ENCODE measurements around the gene HAPLN3.

DNA sequence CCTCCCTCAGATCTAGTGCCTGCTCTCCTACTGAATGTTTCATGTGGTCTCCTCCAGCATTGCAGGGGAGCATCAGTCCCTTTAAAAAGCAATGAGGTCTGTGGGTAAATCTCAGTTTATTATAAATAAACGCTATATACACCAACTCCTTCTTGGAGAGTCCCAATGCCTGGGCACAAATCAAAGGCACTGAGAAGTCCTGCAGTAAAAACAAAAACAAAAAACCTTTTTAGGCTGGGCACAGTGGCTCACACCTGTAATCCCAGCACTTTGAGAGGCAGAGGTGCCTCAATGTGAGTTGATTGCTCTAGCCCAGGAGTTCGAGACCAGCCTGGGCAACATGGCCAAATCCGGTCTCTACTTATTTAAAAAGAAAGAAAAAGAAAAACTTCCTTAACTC lies 47.1 kb downstream of the HAPLN3 start:
- no peak for TF ChIP-seq MAFK (IDR thresholded peaks at IDR 0.05; ENCODE audit: partially characterized antibody)
- TF ChIP-seq HOXB5 (CRISPR knock-in tag; IDR thresholded peaks at IDR 0.05) = no peak
- TF ChIP-seq, protein P1, sequence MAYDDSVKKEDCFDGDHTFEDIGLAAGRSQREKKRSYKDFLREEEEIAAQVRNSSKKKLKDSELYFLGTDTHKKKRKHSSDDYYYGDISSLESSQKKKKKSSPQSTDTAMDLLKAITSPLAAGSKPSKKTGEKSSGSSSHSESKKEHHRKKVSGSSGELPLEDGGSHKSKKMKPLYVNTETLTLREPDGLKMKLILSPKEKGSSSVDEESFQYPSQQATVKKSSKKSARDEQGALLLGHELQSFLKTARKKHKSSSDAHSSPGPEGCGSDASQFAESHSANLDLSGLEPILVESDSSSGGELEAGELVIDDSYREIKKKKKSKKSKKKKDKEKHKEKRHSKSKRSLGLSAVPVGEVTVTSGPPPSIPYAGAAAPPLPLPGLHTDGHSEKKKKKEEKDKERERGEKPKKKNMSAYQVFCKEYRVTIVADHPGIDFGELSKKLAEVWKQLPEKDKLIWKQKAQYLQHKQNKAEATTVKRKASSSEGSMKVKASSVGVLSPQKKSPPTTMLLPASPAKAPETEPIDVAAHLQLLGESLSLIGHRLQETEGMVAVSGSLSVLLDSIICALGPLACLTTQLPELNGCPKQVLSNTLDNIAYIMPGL (CRISPR knock-in tag; IDR thresholded peaks at IDR 0.05; ENCODE audit: borderline replicate concordance) = no peak
- TF ChIP-seq, protein P2, sequence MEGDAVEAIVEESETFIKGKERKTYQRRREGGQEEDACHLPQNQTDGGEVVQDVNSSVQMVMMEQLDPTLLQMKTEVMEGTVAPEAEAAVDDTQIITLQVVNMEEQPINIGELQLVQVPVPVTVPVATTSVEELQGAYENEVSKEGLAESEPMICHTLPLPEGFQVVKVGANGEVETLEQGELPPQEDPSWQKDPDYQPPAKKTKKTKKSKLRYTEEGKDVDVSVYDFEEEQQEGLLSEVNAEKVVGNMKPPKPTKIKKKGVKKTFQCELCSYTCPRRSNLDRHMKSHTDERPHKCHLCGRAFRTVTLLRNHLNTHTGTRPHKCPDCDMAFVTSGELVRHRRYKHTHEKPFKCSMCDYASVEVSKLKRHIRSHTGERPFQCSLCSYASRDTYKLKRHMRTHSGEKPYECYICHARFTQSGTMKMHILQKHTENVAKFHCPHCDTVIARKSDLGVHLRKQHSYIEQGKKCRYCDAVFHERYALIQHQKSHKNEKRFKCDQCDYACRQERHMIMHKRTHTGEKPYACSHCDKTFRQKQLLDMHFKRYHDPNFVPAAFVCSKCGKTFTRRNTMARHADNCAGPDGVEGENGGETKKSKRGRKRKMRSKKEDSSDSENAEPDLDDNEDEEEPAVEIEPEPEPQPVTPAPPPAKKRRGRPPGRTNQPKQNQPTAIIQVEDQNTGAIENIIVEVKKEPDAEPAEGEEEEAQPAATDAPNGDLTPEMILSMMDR (IDR thresholded peaks at IDR 0.05) = no peak
- no peak for TF ChIP-seq RAD21 (conservative IDR thresholded peaks at IDR 0.05 in 1 of 2, IDR thresholded peaks at IDR 0.05 in 1 of 2)
- no peak for TF ChIP-seq CEBPB (IDR thresholded peaks at IDR 0.05)
- no peak for TF ChIP-seq RCOR1 (IDR thresholded peaks at IDR 0.05; ENCODE audit: low read depth, low read length)
- TF ChIP-seq SMC3 (IDR thresholded peaks at IDR 0.05) = no peak

Measured in A549 (cell line).